Measurements from ENCODE around the gene MSI2.
"Not testable (repeated sequence)": the region's sequence is repeated elsewhere in the genome, so short reads cannot be mapped to it uniquely, and the experiment has no call there.

MSI2 gene

GRCh38 chr17:57490111-57490845 is 234.0 kb downstream of the MSI2 start:
- DNase-seq, result no peak

DNA sequence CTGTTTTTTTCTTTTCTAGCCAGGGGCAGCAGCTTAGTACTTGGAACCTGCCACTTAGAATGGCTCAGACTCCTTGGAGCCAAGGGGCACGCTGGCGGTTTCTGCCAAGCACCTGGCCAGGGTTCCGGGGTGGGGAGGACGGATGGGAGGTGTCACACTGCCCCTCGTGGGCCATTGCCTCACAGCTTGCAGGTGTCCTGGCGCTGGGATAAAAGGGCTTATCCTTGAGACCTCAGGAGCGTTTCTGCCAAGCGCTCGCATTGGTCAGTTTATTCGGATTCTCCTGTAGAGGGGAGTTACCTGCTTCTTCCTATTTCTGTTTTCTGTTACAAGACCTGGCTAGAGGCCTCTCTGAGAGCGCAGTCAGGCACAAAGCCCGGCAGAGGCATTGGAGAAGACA is 234.6 kb downstream of the MSI2 start:
- no peak for DNase-seq

DNA sequence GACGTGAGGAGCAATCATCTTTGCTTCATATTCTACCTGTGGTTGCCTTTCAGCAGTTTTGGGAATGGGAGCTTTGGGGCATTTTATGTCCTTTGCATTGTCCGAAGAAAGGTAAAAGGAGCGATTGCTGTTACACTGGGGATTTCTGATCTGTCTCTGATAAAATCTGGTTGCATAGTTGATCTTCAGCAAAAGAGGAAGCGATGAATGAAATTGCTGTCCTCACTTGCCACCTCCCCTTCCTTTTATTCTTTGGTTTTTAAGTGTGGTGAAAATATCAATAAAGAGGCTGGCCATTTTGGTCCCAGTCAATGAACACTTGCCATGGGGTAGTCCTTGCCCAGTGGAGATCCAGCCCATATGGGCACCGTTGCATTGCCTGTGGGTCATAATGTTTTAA is 236.8 kb downstream of the MSI2 start:
- DNase-seq, result no peak

DNA sequence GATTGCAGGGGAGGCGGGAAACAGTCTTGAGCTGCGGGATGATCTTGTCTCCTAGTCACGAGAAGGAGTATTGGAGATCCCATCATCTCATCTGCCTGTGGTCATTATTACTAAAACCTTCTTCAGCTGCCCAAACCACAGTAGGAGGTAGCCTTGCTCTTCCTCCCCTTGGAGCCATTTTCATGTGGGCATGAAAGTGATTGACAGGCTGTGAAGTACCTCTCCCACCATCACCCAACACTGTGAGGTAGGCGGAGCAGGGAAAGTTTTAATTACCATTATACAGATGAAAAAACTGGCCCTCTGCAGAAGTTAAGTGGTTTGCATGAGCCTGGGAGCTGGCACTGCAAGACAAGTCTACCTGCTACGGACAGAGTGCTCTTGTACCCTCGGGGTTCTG is 237.3 kb downstream of the MSI2 start:
- DNase-seq, result no peak

GRCh38 chr17:57494443-57494842 is 238.1 kb downstream of the MSI2 start:
- no peak for DNase-seq

DNA sequence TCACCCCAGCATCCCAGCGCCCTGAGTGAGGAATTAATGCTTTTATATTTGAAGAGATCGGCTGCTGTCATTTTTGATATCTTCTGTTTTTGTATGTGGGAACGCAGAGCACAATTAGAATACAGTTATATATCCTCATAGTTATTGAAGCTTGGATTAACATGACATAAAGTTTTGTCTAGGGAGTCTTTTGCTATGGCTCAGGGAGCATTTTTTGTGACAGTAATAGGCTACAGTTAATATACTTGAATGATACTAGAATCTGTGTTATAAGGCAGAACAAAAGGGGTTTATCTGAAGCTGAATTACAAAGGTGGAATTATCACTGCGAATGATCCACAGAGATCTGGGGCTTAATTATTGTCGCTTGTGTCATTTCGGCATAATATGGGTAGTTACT is 239.4 kb downstream of the MSI2 start:
- no peak for DNase-seq

GRCh38 chr17:57496382-57496781 is 240.1 kb downstream of the MSI2 start:
- DNase-seq, result no peak

DNA sequence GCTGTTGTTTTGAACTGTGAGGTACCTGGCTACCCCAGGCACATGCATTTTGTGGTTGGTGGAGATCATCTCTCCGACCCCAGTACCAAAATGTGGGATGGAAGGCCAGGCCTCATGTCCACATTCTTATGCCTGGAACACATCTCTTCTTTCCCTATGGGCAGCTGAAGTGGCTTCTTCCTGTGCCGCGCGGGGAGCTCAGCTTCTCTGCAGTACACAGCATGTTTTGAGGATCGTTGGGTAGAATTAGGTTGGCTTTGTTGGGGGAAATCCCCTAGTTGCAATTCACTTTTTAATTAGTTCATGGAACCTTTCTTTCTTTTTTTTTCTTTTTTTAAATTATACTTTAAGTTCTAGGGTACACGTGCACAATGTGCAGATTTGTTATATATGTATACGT is 242.1 kb downstream of the MSI2 start:
- no peak for DNase-seq

- not testable (repeated sequence) for DNase-seq
Observed at GRCh38 chr17:57499221-57499620, 242.9 kb downstream of the MSI2 start.

GRCh38 chr17:57499648-57500049 is 243.3 kb downstream of the MSI2 start:
- no peak for DNase-seq

DNA sequence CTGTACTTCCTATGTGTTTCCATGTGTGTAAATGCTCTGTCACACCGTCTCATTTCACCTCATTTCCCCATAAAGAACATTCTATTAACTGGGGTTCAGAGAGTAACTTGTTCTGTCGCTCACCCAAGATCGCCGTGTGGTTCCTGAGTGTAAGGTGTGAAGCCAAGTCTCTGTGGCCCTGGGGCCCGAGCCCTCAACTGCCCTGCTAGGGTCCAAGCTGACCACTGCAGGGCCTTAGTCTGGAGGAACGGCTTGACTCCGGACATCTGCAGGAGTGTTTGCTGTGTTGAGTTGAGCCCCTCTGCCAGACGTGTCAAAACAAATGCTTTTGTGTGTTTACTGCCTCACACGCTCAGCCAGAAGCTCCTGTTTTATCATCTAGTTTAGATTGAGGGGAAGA is 244.7 kb downstream of the MSI2 start:
- DNase-seq, result no peak

GRCh38 chr17:57502022-57502421 is 245.7 kb downstream of the MSI2 start:
- DNase-seq, result no peak

DNA sequence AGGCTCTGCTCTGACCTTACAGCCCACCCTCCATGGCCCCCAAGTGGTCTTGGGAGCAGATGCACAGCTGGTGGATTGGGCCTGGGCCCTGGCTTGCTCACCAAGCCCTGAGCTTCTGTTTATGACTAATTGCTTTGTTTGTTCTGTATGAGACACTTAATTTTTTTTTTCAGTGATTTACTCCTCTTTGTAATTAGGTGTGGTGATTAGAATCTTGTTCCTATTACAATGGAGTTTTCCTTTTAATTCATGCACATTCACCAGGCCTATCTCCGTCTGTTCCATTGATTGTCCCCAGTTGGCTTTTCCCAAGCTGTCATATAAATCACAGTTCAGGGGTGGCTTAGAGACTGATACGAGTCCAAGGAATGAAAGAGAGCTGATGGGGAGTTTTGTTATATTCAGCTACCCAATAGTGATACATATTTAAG is 246.5 kb downstream of the MSI2 start:
- no peak for DNase-seq

- no peak for DNase-seq
Observed at GRCh38 chr17:57504208-57504607, 247.9 kb downstream of the MSI2 start.

DNA sequence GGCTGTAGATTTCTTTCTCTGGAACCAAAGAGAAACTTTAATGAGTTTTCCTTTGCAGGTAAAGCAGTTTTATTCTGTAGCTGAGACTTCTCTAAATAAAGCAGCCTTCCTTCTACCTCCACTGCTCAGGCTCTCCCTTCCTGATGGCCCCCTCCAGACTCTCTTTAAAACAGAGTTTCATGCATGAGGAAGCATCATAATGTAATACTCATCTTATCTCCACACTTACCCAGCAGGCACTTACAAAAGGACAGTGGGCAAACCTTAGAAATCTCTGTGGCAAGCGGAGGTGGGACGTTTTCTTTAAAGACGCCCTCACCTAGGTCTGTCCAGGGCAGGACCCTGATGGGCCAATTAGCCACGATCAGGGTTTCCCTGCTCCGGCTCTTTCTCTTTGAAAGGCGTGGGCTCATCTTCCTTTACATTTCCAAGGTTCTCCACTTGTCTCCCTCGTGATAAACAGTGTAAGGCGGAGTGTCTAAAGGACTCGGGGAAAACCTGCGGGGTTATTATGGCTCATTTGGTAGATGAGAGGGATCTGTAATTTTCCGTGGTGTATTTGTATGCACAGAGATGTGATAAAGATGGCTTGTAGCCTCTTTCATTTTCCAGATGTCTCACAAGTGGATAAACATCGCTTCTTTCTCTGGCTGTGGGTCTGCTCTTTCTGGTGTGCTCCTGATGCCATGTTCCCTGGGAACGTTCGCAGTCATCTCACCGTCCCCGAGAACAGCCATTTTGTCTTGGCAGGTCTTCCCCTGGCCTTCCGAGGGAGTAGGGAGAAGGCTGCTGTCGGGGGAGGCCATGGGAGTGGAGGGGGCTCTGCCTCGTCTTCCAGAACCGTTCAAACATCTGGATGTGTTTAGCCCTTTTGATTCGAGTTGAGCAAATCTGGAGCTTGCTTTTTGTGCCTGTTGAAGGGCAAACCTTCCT is 249.8 kb downstream of the MSI2 start:
- no peak for DNase-seq

DNA sequence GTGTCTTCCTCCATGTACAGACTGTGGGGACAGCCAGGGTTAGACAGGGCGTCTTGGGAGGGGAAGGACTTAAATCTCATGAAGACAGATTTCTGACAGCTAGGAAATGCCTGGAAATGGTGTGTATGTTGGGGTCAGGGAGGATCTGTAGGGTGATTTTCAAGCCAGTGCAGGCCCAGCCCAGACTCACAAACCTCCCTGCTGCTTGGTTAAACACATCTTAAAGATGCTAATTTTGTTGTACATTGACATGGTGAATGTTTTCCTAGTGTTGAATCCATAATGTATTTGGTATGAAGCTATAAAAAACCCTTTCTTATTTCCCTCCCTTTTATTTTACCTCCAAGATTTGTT is 250.4 kb downstream of the MSI2 start:
- no peak for DNase-seq

DNA sequence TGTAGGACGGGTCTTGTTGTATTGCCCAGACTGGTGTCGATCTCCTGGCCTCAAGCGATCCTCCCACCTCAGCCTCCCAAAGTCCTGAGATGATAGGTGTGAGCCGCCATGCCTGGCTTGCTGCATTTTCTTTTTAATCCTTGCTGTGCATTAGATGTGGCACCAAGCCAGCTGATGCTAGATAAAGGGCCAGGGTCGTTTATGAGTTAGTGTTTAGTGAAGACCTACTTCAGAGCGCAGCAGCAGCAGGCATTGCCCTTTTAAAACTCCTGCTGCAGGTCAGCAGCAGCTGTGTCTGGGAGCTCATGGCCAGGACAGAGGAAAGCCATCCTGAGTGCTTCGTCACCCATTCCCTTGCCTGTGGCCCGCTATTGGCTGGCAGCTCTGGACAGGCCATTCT is 251.5 kb downstream of the MSI2 start:
- no peak for DNase-seq

- no peak for DNase-seq
Observed at GRCh38 chr17:57508671-57509070, 252.3 kb downstream of the MSI2 start.

- DNase-seq, result no peak
Observed at GRCh38 chr17:57511475-57512123, 255.3 kb downstream of the MSI2 start.

DNA sequence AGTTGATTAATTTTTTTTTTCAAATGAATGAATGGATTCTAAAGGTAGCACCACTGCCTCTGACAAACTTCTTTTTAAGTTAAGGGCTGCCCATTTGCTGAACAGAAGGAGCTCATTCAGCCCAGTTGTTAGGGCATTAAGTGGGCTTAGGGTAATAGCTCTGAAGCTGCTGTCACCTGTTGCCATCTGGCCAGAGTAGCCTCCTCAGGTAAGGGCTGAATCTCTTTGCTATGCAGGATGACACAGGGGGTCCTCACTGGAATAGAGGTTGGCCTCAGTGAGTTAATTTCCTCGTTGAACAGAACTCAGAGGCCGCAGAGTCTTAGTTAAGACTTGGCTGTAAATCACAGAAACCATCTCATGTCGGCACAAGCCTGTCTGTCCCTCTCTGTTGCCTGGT is 255.9 kb downstream of the MSI2 start:
- no peak for DNase-seq

GRCh38 chr17:57512691-57513090 is 256.4 kb downstream of the MSI2 start:
- no peak for DNase-seq

- DNase-seq, result no peak
Observed at GRCh38 chr17:57513569-57513968, 257.2 kb downstream of the MSI2 start.

DNA sequence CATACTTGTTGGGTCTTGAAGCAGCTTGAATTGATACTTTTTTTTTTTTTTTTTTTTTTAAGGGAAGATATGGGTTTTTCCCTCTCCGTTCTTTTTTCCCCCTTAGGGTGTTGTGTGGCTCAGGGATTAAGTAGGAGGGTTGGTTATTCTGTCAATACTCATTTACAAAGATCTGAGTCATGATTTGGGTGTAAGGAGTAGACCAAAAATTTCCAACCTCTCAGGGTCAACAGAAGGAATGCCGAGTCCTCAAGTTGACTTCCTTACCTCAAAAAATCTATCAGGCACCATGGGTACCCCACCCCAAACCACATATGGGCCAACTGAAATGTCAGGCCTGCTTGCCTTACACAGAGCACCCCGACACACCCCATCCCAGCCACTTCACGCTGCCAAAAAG is 258.3 kb downstream of the MSI2 start:
- no peak for DNase-seq
